HG03196 (cell line): ENCODE data around the gene ITSN1.
"Not testable (repeated sequence)": the region's sequence is repeated elsewhere in the genome, so short reads cannot be mapped to it uniquely, and the experiment has no call there.

Experiments used
- ATAC-seq: cut with Tn5 transposase; IDR thresholded peaks from one replicate; pipeline ENCODE4 v1.9.1; 2021; ENCODE audit not compliant: unreplicated experiment

ITSN1 gene

GRCh38 chr21:33915368-33916199 is 273.3 kb downstream of the ITSN1 start, which contains the start of gene ATP5PO:
Gene ATP5PO, minus strand, starts transcription at chr21:33915804. Its CDS starts 41 bp downstream, at chr21:33915763.
- ATAC-seq: peak; percentile 99

GRCh38 chr21:33916200-33916567 is 273.9 kb downstream of the ITSN1 start:
- ATAC-seq: no peak

- no peak for ATAC-seq
Observed at GRCh38 chr21:33917421-33917820, 275.1 kb downstream of the ITSN1 start.

DNA sequence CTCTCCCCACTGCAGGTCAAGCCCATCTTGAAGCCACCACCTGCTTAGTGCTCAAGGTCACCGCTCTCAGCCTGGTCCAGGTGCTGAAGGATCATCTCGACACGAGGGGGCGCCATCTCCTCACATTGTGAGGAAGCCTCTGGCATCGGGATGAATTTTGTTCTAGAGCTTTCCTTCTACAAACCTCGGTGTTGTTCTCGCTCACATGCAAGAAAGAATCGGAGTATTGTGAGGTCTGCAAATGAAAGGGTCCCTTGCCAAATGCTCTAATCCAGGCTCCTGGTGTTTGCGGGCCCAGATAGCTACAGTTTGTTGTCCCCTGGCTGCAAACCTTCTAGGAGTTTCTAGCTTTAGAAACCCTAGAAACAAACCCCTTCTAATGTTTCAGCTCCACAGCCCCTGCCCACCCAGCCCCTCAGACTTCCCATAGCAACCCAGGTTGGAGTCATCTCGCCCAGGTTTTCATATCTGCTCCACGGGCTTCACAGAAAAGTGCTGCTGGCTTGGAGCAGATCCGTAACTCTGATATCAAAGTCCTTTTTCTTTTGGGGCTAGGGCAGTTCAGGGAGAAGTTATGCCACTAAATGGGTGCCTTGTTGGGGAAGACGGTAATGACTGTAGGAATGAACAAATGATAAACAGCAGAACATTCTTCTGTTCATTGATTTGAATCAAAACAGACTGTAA is 281.9 kb downstream of the ITSN1 start:
- ATAC-seq: peak; percentile 85

GRCh38 chr21:33924766-33925100 is 282.4 kb downstream of the ITSN1 start:
- ATAC-seq: no peak

GRCh38 chr21:33926248-33926647 is 283.9 kb downstream of the ITSN1 start:
- ATAC-seq: not testable (repeated sequence)

GRCh38 chr21:33931052-33931798 is 288.9 kb downstream of the ITSN1 start:
- ATAC-seq: not testable (repeated sequence)

DNA sequence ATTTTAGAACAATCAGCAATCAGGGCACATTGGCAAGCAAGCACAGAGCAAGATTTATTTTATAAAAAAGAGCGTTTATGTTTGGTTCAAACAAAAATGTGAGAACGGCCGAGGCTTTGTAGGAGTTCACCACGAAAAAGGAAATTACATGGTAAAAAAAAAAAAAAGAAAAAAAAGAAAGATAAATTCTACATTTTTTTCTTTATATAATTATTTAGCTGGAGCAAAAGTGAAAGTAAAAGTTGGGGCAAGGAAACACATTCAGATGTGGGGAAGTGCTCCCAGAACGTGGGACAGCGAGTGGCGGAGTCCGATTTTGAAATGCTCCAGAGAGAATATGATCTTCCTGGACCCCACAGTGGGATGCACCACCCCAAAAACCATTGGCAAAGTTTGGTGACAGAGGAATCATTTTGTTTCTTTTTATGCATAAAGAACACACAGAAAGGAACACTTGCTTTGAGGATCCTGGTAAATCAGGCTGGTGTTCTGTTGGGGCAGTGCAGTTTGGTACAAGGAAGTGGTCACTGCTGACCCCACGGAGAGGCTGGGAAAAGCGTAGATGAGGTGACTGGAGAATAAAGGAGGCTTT is 289.6 kb downstream of the ITSN1 start:
- no peak for ATAC-seq

- no peak for ATAC-seq
Observed at GRCh38 chr21:33932731-33933130, 290.4 kb downstream of the ITSN1 start.

GRCh38 chr21:33936301-33937038 is 294.2 kb downstream of the ITSN1 start:
- no peak for ATAC-seq

GRCh38 chr21:33937146-33937545 is 294.8 kb downstream of the ITSN1 start:
- ATAC-seq: no peak

DNA sequence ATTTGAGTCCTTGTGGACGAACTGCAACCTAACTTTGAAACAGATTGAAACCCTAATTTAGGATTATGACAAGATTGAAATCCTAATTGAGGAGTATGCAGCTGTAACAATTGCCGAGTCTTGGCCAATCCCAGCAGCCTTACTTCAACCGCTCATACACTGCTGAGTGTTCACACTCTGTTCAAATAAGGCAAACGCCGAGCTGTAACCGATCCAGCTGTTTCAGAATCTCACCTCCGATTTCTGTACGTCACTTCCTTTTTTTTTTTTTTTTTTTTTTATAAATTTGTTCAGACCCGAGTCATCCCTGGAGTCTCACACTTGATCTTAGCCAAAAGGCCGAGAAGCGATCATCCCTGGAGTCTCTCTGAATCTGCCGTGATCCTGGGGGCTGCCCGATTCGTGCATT is 295.6 kb downstream of the ITSN1 start:
- ATAC-seq: no peak

DNA sequence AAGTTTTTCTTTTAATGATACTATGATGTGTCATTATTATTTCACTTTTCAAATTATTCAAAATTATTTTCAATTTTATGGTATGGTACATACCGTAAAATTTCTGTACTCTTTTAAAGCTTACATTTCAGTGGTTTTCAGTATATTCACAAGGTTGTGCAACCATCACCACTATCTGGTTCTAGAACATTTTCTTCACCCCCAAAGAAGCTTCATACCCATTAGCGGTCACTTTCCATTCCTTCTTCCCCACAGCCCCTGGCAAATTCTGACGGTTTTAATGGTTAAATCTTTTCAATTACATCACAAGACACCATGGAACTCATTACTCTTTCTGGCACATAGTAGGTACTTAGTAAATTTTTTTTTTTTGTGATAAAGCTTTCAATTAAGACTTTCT is 296.1 kb downstream of the ITSN1 start:
- no peak for ATAC-seq

DNA sequence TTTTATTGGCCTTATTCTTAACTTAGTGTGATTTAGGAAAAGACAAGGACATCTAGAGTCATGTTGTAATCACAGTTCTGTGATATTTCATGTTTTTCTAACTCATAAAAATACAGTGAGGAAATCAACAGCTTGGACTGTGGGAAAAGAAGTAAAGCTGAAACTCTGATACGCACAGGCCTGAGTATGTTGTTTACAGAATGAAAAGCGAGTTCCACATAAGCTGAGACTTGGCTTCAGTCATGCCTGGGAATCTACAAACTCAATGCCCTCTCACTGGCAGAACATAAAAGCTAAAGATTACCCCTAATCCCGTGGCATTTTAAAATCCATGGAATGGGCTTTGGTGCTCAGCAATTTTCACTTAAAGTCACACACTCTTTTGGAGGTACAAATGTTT is 296.9 kb downstream of the ITSN1 start:
- no peak for ATAC-seq

GRCh38 chr21:33940164-33940880 is 298.0 kb downstream of the ITSN1 start:
- ATAC-seq: no peak

DNA sequence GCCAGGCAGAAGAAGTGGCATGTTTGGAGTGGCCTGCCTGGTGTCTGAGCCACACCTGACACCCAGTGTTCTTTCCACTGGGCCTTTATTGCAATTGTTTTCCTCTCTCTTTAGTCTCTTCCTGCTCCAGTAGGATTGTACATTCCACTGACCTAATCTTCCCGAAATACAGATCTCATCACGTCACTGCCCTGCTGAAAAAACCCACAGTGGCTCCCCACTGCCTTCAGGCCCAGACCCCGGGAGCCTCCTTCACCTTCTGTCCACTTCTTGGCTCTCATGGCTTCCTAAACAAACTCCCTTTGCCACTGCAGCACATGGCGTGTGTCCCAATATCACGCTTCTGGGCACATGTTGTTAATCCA is 298.6 kb downstream of the ITSN1 start:
- no peak for ATAC-seq

DNA sequence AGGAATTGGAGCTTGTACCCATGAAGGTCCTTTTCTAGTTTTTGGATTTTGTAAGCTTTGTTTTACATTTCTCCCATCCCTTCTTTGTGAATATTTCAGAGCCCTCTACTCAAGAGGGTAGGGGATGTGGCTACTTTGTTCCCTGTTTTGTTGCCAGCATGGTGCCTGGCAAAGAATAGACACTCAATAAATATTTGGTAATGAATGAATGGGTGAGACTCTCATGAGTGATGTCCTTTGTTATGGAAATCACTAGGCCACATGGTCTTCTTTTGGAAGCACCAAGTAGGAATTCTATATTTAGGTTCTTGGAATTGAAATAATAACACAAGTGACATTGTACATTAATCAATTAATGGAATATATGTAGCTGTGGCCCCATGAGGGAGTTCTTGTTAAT is 300.1 kb downstream of the ITSN1 start:
- ATAC-seq: no peak

GRCh38 chr21:33943293-33943692 is 301.0 kb downstream of the ITSN1 start:
- ATAC-seq: no peak

GRCh38 chr21:33944185-33944763 is 302.0 kb downstream of the ITSN1 start:
- ATAC-seq: no peak
